Measurements from ENCODE around the gene SMYD3.

The SMYD3 gene

DNA sequence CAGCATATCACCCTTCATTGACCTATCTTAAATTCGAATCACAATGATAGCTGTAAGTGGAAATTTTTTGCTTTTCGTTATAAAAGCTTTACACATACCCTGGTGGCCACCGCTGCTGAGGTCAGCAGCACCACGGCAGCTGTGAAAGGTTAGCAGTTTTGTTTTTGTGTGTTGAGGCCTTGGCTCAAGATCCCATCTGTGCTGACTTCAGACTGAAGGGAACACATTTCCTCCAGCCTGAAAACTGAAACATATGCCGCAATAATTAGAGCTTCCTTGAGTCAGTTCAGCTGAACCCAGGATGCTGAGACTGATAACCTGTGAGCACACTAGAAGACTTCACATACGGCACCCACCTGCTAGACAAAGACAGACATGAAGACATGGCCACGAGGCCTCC is 103.0 kb downstream of the SMYD3 start:
- DNase-seq (ENCODE audit: low read depth in 1 of 2, low spot score in 1 of 2): no peak
- no peaks in the 10 kb centered on the region for H3K27me3 ChIP-seq (ENCODE audit: insufficient read depth, poor library complexity, severe bottlenecking)
- TF ChIP-seq GABPA (IDR thresholded peaks at IDR 0.05; ENCODE audit: low read depth) (no peak), CTCF (IDR thresholded peaks at IDR 0.05; ENCODE audit: insufficient read depth, low read length) (no peak), SPI1 (IDR thresholded peaks at IDR 0.05; ENCODE audit: borderline replicate concordance, low read depth) (no peak), POLR2AphosphoS5 (IDR thresholded peaks at IDR 0.05; ENCODE audit: low read depth) (no peak), REST (IDR thresholded peaks at IDR 0.05; ENCODE audit: insufficient replicate concordance, low read depth) (no peak)
- no peak overlapping the region for H3K27ac ChIP-seq (replicated peaks)
- H3K4me3 ChIP-seq (replicated peaks; ENCODE audit: insufficient read depth, low read length): no peak overlapping the region

DNA sequence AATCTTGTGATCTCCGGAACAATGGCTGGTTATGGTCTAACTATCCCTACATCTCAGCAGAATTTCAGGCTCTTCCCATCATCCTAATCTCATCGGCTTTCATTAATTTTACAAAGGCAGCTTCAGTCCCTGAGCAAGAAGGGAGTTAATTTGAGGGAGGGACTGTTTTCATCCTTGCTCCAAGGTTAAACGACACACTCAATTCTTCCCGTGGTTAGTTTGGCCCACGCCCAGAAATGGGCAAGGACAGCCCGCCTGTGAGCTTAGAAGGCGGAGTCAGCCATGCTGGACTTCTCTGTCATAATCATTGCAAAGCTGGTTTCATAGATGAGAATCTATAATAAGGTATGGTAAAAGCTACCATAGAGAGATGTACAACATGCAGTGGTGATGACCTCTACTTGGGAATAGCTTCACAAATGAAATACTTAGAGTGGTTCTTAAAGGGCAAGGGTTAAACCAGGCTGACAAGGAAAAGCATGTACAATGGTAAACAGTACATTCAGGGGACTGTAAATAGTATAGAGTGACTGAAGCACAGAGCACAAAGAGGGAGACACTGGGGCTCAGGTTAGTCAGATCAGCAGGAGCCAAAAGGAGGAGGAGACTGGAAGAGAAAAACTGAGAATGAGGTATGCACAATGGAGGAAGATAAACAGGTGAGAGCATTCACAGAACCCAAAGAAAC is 108.8 kb downstream of the SMYD3 start:
- no peak for DNase-seq (ENCODE audit: low read depth in 1 of 2, low spot score in 1 of 2)
- Histone ChIP-seq H3K27me3 (ENCODE audit: insufficient read depth, poor library complexity, severe bottlenecking) (no peaks in the 10 kb centered on the region), H3K27ac (replicated peaks) (no peak overlapping the region), H3K4me3 (replicated peaks; ENCODE audit: insufficient read depth, low read length) (no peak overlapping the region)
- no peak for TF ChIP-seq REST (IDR thresholded peaks at IDR 0.05; ENCODE audit: insufficient replicate concordance, low read depth)

- TF ChIP-seq GABPA (IDR thresholded peaks at IDR 0.05; ENCODE audit: low read depth): no peak
- TF ChIP-seq CTCF (IDR thresholded peaks at IDR 0.05; ENCODE audit: insufficient read depth, low read length): no peak
- no peak for TF ChIP-seq REST (IDR thresholded peaks at IDR 0.05; ENCODE audit: insufficient replicate concordance, low read depth)
- TF ChIP-seq POLR2AphosphoS5 (IDR thresholded peaks at IDR 0.05; ENCODE audit: low read depth): no peak
- TF ChIP-seq SPI1 (IDR thresholded peaks at IDR 0.05; ENCODE audit: borderline replicate concordance, low read depth): no peak
- H3K27me3 ChIP-seq (ENCODE audit: insufficient read depth, poor library complexity, severe bottlenecking): no peaks in the 10 kb centered on the region
- H3K4me3 ChIP-seq (replicated peaks; ENCODE audit: insufficient read depth, low read length): no peak overlapping the region
- no peak for DNase-seq (ENCODE audit: low read depth in 1 of 2, low spot score in 1 of 2)
- H3K27ac ChIP-seq (replicated peaks): no peak overlapping the region
These were observed 110.0 kb downstream of the SMYD3 start for GRCh38 chr1:246397046-246397445.
